RPMI8226 (cell line): ENCODE data around the gene ZNF316.

Experiments used
- DNase-seq: peaks from one replicate; pipeline ENCODE4 v3.0.0-alpha.2; 2015

Gene ZNF316

GRCh38 chr7:6701860-6702259 is 64.7 kb downstream of the ZNF316 start:
- no peak for DNase-seq
